ENCODE results near the gene RELCH.

The RELCH gene

GRCh38 chr18:62326646-62327348 is 139.7 kb downstream of the RELCH start:
- TF ChIP-seq CTCF (IDR thresholded peaks at IDR 0.05), result no peak
- TF ChIP-seq ZFX (IDR thresholded peaks at IDR 0.05; ENCODE audit: borderline replicate concordance), result no peak
- no peak overlapping the region for H3K27ac ChIP-seq

- H3K27ac ChIP-seq, result no peak overlapping the region
- TF ChIP-seq ZFX (IDR thresholded peaks at IDR 0.05; ENCODE audit: borderline replicate concordance) (no peak), CTCF (IDR thresholded peaks at IDR 0.05) (no peak)
These were observed 140.9 kb downstream of the RELCH start for GRCh38 chr18:62327977-62328376.

- no peak overlapping the region for H3K27ac ChIP-seq
These were observed 141.8 kb downstream of the RELCH start for GRCh38 chr18:62328586-62329525.

GRCh38 chr18:62329691-62330454 is 142.8 kb downstream of the RELCH start:
- TF ChIP-seq ZFX (IDR thresholded peaks at IDR 0.05; ENCODE audit: borderline replicate concordance) (no peak), CTCF (IDR thresholded peaks at IDR 0.05) (no peak)
- no peak overlapping the region for H3K27ac ChIP-seq

More at GRCh38 chr18:62328586-62329525, 141.8 kb downstream of the RELCH start:
- TF ChIP-seq ZFX (IDR thresholded peaks at IDR 0.05; ENCODE audit: borderline replicate concordance), result no peak
- TF ChIP-seq CTCF (IDR thresholded peaks at IDR 0.05), result no peak

- no peak overlapping the region for H3K27ac ChIP-seq
- no peak for TF ChIP-seq CTCF (IDR thresholded peaks at IDR 0.05)
- TF ChIP-seq ZFX (IDR thresholded peaks at IDR 0.05; ENCODE audit: borderline replicate concordance), result no peak
These were observed 143.6 kb downstream of the RELCH start for GRCh38 chr18:62330650-62331049.

- H3K27ac ChIP-seq, result no peak overlapping the region
- no peak for TF ChIP-seq CTCF (IDR thresholded peaks at IDR 0.05)
- TF ChIP-seq ZFX (IDR thresholded peaks at IDR 0.05; ENCODE audit: borderline replicate concordance), result no peak
These were observed 144.7 kb downstream of the RELCH start for GRCh38 chr18:62331581-62332356.

All from 22Rv1 (cell line).